ENCODE results near the gene PRPF6. TPM values are rescaled to one million over a fixed set of nuclear protein-coding genes. Genes with fewer than 3 reads are reported as not detected.

The PRPF6 gene
- total RNA-seq, 1 experiment from 2014 or later, result 181 TPM

GRCh38 chr20:64049060-64049877 is 68.3 kb downstream of the PRPF6 start, which contains the start of gene SOX18:
Gene SOX18 (minus strand): TSS chr20:64049639. CDS start chr20:64049516, 123 bp downstream.
- TF ChIP-seq, protein P1, sequence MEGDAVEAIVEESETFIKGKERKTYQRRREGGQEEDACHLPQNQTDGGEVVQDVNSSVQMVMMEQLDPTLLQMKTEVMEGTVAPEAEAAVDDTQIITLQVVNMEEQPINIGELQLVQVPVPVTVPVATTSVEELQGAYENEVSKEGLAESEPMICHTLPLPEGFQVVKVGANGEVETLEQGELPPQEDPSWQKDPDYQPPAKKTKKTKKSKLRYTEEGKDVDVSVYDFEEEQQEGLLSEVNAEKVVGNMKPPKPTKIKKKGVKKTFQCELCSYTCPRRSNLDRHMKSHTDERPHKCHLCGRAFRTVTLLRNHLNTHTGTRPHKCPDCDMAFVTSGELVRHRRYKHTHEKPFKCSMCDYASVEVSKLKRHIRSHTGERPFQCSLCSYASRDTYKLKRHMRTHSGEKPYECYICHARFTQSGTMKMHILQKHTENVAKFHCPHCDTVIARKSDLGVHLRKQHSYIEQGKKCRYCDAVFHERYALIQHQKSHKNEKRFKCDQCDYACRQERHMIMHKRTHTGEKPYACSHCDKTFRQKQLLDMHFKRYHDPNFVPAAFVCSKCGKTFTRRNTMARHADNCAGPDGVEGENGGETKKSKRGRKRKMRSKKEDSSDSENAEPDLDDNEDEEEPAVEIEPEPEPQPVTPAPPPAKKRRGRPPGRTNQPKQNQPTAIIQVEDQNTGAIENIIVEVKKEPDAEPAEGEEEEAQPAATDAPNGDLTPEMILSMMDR (IDR thresholded peaks at IDR 0.05; ENCODE audit: insufficient read depth in 1 of 2, low read depth in 1 of 2, low read length in 1 of 2, severe bottlenecking in 1 of 2, unreplicated experiment in 1 of 2), result peak in 1 of 2 experiments; percentile 21
- H3K27ac Mint-ChIP-seq (ENCODE audit: unreplicated experiment), result no peak within 1 kb of the TSS
- no peaks in the 10 kb centered on the region for H3K36me3 Mint-ChIP-seq (ENCODE audit: insufficient read depth, unreplicated experiment)
- peak within 1 kb of the TSS; percentile 38 for H3K4me3 ChIP-seq (ENCODE audit: low read depth, low read length)
- BruUV-seq (replicated peaks), result no TSS peak
- H3K4me1 ChIP-seq, result peaks cover 3% of the 10 kb centered on the region
- CTCF ChIA-PET, result interaction anchor here (8.0 kb wide), 1 partner anchor 11 kb away, joined by 64 read pairs; no protein-coding TSS in a partner anchor
- no peaks in the 10 kb centered on the region for H3K9me3 ChIP-seq
- no peaks in the 10 kb centered on the region for H3K36me3 ChIP-seq (ENCODE audit: control insufficient read depth, insufficient read depth, low read length)
- H3K27me3 ChIP-seq (replicated peaks; ENCODE audit: control insufficient read depth, insufficient read depth, low read length), result peaks cover 1% of the 10 kb centered on the region
- intact Hi-C loops (cut with micrococcal nuclease; ENCODE audit: unreplicated experiment), result loop anchor here (1.0 kb wide), 1 partner anchor 14 kb away; the partner anchor contains the start of gene TCEA2
- peak within 1 kb of the TSS; percentile 61 for H3K4me3 Mint-ChIP-seq (ENCODE audit: unreplicated experiment)
- H3K27me3 Mint-ChIP-seq (ENCODE audit: insufficient read depth, unreplicated experiment), result peaks cover 21% of the 10 kb centered on the region
- peak in 1 of 2 experiments; percentile 77 for DNase-seq
- no peaks in the 10 kb centered on the region for H3K9me3 Mint-ChIP-seq (ENCODE audit: unreplicated experiment)
- POLR2A ChIA-PET, result interaction anchor here (1.3 kb wide), 1 partner anchor 13 kb away, joined by 6 read pairs; the partner anchor contains the start of gene TCEA2
- H3K4me1 Mint-ChIP-seq (ENCODE audit: low read depth, unreplicated experiment), result no peaks in the 10 kb centered on the region

DNA sequence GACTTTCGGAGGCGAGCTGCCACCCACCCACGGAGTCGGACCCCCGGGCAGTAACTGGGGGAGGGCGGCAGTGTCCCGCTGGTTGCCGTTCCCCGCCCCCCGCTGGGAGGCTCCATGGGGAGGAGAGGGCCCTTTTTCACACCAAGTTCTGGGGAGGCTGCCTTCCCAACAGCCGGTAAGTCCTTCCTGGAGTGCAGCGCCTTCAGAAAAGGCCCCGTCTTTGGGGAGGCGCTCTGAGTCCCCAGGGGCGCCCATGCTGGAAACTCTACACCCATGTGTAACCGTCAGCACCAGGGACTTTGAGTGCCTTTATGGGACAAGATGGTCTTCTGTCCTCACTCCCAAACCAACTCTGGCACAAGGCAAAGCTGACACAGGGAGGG is 68.9 kb downstream of the PRPF6 start:
- H3K9me3 ChIP-seq, result no peaks in the 10 kb centered on the region
- H3K4me3 ChIP-seq (ENCODE audit: low read depth, low read length), result peak overlapping the region; percentile 9; the same call in 1 of the 2 replicates
- Mint-ChIP-seq H3K36me3 (ENCODE audit: insufficient read depth, unreplicated experiment) (peaks cover under 1% of the 10 kb centered on the region), H3K4me1 (ENCODE audit: low read depth, unreplicated experiment) (no peaks in the 10 kb centered on the region), H3K27me3 (ENCODE audit: insufficient read depth, unreplicated experiment) (peaks cover 21% of the 10 kb centered on the region), H3K27ac (ENCODE audit: unreplicated experiment) (no peak overlapping the region), H3K4me3 (ENCODE audit: unreplicated experiment) (peak overlapping the region; percentile 17), H3K9me3 (ENCODE audit: unreplicated experiment) (no peaks in the 10 kb centered on the region)
- no peaks in the 10 kb centered on the region for H3K36me3 ChIP-seq (ENCODE audit: control insufficient read depth, insufficient read depth, low read length)
- H3K4me1 ChIP-seq, result peaks cover 3% of the 10 kb centered on the region
- DNase-seq, result no peak
- ChIA-PET POLR2A (interaction anchor here (1.3 kb wide), 1 partner anchor 13 kb away, joined by 6 read pairs; the partner anchor contains the start of gene TCEA2), CTCF (interaction anchor here (1.3 to 8.0 kb wide), 2 partner anchors 11 to 34 kb away, joined by 3 to 64 read pairs; no protein-coding TSS in a partner anchor)
- intact Hi-C loops (cut with micrococcal nuclease; ENCODE audit: unreplicated experiment), result loop anchor here (1.0 kb wide), 1 partner anchor 13 kb away; the partner anchor contains the start of gene TCEA2
- TF ChIP-seq, protein P1 (IDR thresholded peaks at IDR 0.05; ENCODE audit: insufficient read depth in 1 of 2, low read depth in 1 of 2, low read length in 1 of 2, severe bottlenecking in 1 of 2, unreplicated experiment in 1 of 2), result no peak
- H3K27me3 ChIP-seq (replicated peaks; ENCODE audit: control insufficient read depth, insufficient read depth, low read length), result peaks cover 1% of the 10 kb centered on the region
- no TSS peak for BruUV-seq (replicated peaks)

DNA sequence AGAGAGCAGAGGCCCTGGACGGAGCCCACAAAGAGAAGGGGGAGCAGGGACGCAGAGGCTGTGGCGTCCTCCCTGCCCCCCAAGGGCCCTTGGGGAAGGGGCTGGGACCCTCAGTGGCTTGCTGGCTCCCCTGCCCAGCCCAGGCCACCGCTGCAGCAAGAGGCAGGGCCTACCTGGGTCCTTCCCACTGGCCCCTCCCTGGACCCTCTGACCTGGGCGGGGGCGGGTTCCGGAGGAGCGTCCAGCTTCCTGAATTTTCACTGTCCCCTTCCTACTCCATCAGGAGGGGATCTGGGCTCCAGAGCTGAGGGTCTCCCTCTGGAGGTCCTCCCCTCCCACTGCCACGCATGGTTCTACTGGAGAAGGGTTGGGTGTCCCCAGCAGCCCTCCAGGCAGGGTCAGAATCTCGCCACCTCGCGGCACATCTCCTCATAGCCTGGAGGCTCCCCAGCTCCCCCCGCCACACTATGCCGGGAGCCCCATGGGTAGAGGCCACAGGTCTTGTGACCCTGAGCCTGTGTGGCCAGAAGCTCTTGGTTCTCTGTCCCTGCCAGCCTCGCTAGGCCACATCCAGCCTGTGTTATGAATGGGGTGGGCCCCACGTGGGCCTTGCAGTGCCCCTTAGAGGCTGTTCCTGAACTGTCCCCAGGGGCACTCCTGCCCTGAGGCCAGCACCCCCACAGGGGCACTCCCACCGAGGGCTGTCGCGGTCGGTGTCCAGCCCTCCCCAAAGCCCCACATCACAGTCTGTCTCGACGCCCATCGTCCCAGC is 69.5 kb downstream of the PRPF6 start:
- peaks cover 3% of the 10 kb centered on the region for H3K4me1 ChIP-seq

More for the DNA sequence above, 69.5 kb downstream of the PRPF6 start:
- no peaks in the 10 kb centered on the region for H3K4me1 Mint-ChIP-seq (ENCODE audit: low read depth, unreplicated experiment)
- DNase-seq, result no peak
- H3K4me3 Mint-ChIP-seq (ENCODE audit: unreplicated experiment), result peak overlapping the region; percentile 46
- H3K36me3 Mint-ChIP-seq (ENCODE audit: insufficient read depth, unreplicated experiment), result peaks cover 6% of the 10 kb centered on the region
- TF ChIP-seq, protein P1 (IDR thresholded peaks at IDR 0.05; ENCODE audit: insufficient read depth in 1 of 2, low read depth in 1 of 2, low read length in 1 of 2, severe bottlenecking in 1 of 2, unreplicated experiment in 1 of 2), result no peak
- no peak overlapping the region for H3K27ac Mint-ChIP-seq (ENCODE audit: unreplicated experiment)
- Histone ChIP-seq H3K27me3 (replicated peaks; ENCODE audit: control insufficient read depth, insufficient read depth, low read length) (peaks cover 1% of the 10 kb centered on the region), H3K4me3 (ENCODE audit: low read depth, low read length) (no peak overlapping the region), H3K9me3 (no peaks in the 10 kb centered on the region), H3K36me3 (ENCODE audit: control insufficient read depth, insufficient read depth, low read length) (no peaks in the 10 kb centered on the region)
- intact Hi-C loops (cut with micrococcal nuclease; ENCODE audit: unreplicated experiment), result no loop called here
- ChIA-PET POLR2A (interaction anchor here (1.3 kb wide), 1 partner anchor 12 kb away, joined by 6 read pairs; the partner anchor contains the start of gene TCEA2), CTCF (interaction anchor here (1.3 to 8.0 kb wide), 2 partner anchors 12 to 33 kb away, joined by 3 to 64 read pairs; no protein-coding TSS in a partner anchor)
- no TSS peak for BruUV-seq (replicated peaks)
- peaks cover 21% of the 10 kb centered on the region for H3K27me3 Mint-ChIP-seq (ENCODE audit: insufficient read depth, unreplicated experiment)
- H3K9me3 Mint-ChIP-seq (ENCODE audit: unreplicated experiment), result no peaks in the 10 kb centered on the region

Data from Caco-2 (cell line).